Endothelial cell of umbilical vein (primary cell): ENCODE measurements around the gene WNT8B. TPM values are rescaled to one million over a fixed set of nuclear protein-coding genes. Genes with fewer than 3 reads are reported as not detected.

Source experiments
- BruUV-seq: library from RNA; stranded (reverse); fragments of 400-500 nt; replicated peaks from 2 replicates; lab custom pipeline; 2021; lab: Mats Ljungman, UMichigan
- CTCF ChIA-PET: fragments of 300-600, 350-600 bp; sonication (Branson Sonifier 250); formaldehyde crosslinking; loops from one replicate; lab custom pipeline; 2021; ENCODE audit warnings: antibody characterized with exemption, inconsistent platforms; lab: Charles Lee
- POLR2A ChIA-PET: fragments of 300-600, 350-600 bp; sonication (Branson Sonifier 250); formaldehyde crosslinking; loops from one replicate; lab custom pipeline; 2021; ENCODE audit warnings: antibody characterized with exemption, inconsistent platforms; lab: Charles Lee
- DNase-seq: peaks from one replicate; pipeline ENCODE4 v3.0.0-alpha.2; 2011; ENCODE audit warnings: low read depth, low spot score
- FAIRE-seq: peaks from 2 replicates; lab custom pipeline; 2011; peaks lifted over from hg19 to GRCh38; lab: Jason Lieb, UNC
- H2AFZ ChIP-seq: 2 replicates; pipeline ENCODE4 v1.6.0; 2012; ENCODE audit warnings: low read depth, low read length, control low read depth, inconsistent platforms
- H3K27ac ChIP-seq: 2 replicates; pipeline ENCODE4 v1.5.1; 2011; ENCODE audit warnings: low read depth, mild to moderate bottlenecking, control low read depth, low read length, moderate library complexity; ENCODE audit not compliant: insufficient read depth
- H3K27me3 ChIP-seq, 2 experiments: 2 replicates each; pipeline versions ENCODE4 v1.6.0 to v1.6.1; 2011; ENCODE audit warnings: low read length in 2 of 2, mixed read lengths in 1 of 2; ENCODE audit not compliant: control insufficient read depth in 2 of 2, insufficient read depth in 2 of 2
- H3K36me3 ChIP-seq, 2 experiments: 2 replicates in 1 of 2; 3 replicates in 1 of 2; pipeline ENCODE4 v1.5.1; 2011; ENCODE audit warnings: low read length in 2 of 2, mild to moderate bottlenecking in 1 of 2, moderate library complexity in 1 of 2; ENCODE audit not compliant: control insufficient read depth in 2 of 2, insufficient read depth in 2 of 2; ENCODE audit errors: extremely low read depth in 1 of 2
- H3K4me1 ChIP-seq: 3 replicates; pipeline ENCODE4 v1.5.1; 2011; ENCODE audit warnings: mild to moderate bottlenecking, low read length; ENCODE audit not compliant: control insufficient read depth, insufficient read depth; ENCODE audit errors: extremely low read depth
- H3K4me2 ChIP-seq: 2 replicates; pipeline ENCODE4 v1.6.1; 2011; ENCODE audit warnings: low read length, control low read depth, mixed read lengths; ENCODE audit not compliant: insufficient read depth
- H3K4me3 ChIP-seq, 3 experiments: fragments of 200-600 bp in 1 of 3; sonication (generic), shearing (Covaris generic) in 1 of 3; replicated peaks in 1 of 3; 2 replicates each; pipeline ENCODE4 v1.5.1; 2011 to 2016; ENCODE audit warnings: control low read depth in 3 of 3, low read length in 3 of 3, mild to moderate bottlenecking in 2 of 3, inconsistent platforms in 1 of 3, low read depth in 1 of 3, moderate library complexity in 1 of 3; ENCODE audit not compliant: insufficient read depth in 1 of 3
- H3K79me2 ChIP-seq: 2 replicates; pipeline ENCODE4 v1.6.0; 2012; ENCODE audit warnings: low read length, inconsistent platforms; ENCODE audit not compliant: control insufficient read depth, insufficient read depth
- H3K9ac ChIP-seq: replicated peaks from 2 replicates; pipeline ENCODE3; 2011; ENCODE audit warnings: low read length, control low read depth; ENCODE audit not compliant: insufficient read depth; ENCODE audit errors: extremely low read depth
- H3K9me1 ChIP-seq: replicated peaks from 3 replicates; pipeline ENCODE4 v1.6.0; 2011; ENCODE audit warnings: mild to moderate bottlenecking, low read length; ENCODE audit not compliant: control insufficient read depth, insufficient read depth; ENCODE audit errors: extremely low read depth
- H3K9me3 ChIP-seq: replicated peaks from 2 replicates; pipeline ENCODE4 v1.5.1; 2012; ENCODE audit warnings: low read length, inconsistent platforms; ENCODE audit not compliant: control insufficient read depth, insufficient read depth
- H4K20me1 ChIP-seq: replicated peaks from 2 replicates; pipeline ENCODE3; 2011; ENCODE audit warnings: mild to moderate bottlenecking, low read length; ENCODE audit not compliant: control insufficient read depth, insufficient read depth; ENCODE audit errors: extremely low read depth
- EZH2 ChIP-seq: IDR thresholded peaks from 2 replicates; pipeline ENCODE4 v1.6.1; 2012; ENCODE audit warnings: borderline replicate concordance, low read depth, mild to moderate bottlenecking, moderate library complexity, low read length, inconsistent platforms; ENCODE audit not compliant: severe bottlenecking
- FOS ChIP-seq: IDR thresholded peaks from 2 replicates; pipeline ENCODE4 v1.6.1; 2011; ENCODE audit warnings: mild to moderate bottlenecking, low read length, moderate library complexity, borderline replicate concordance; ENCODE audit not compliant: insufficient read depth
- GATA2 ChIP-seq: IDR thresholded peaks from 2 replicates; pipeline ENCODE4 v1.7.0; 2011; ENCODE audit warnings: low read depth, mild to moderate bottlenecking, moderate library complexity, mixed read lengths, low read length; ENCODE audit not compliant: insufficient read length, insufficient read depth
- JUN ChIP-seq: IDR thresholded peaks from 2 replicates; pipeline ENCODE4 v1.6.1; 2011; ENCODE audit warnings: borderline replicate concordance, low read depth; ENCODE audit not compliant: insufficient read length, insufficient read depth
- MYC ChIP-seq: IDR thresholded peaks from one replicate; pipeline ENCODE4 v1.6.1; 2011; ENCODE audit warnings: mild to moderate bottlenecking, low read depth, low read length
- POLR2A ChIP-seq: IDR thresholded peaks from 2 replicates; pipeline ENCODE4 v1.6.1; 2012; ENCODE audit warnings: low read depth, mild to moderate bottlenecking, control low read depth, low read length
- POLR2AphosphoS5 ChIP-seq: IDR thresholded peaks from 2 replicates; pipeline ENCODE4 v1.6.1; 2012; ENCODE audit warnings: low read depth, mild to moderate bottlenecking, control low read depth, low read length, moderate library complexity; ENCODE audit not compliant: insufficient read depth
- dilution Hi-C: fragments of 300-500 bp; cut with MboI; formaldehyde crosslinking; loops from one replicate; pipeline ENCODE4 v1.15.0; 2019; ENCODE audit warnings: low sequenced_read_pairs; ENCODE audit not compliant: extremely low pct_ligation_motif_present
- intact Hi-C: fragments of 100-400 bp; cut with micrococcal nuclease; formaldehyde crosslinking; loops from one replicate; pipeline ENCODE4 v1.10.0; 2022
- polyA plus RNA-seq, 4 experiments: library from polyadenylated mRNA; depleted of rRNA in 3 of 4; stranded (reverse) in 3 of 4; unstranded in 1 of 4; fragments of >200 nt; gene quantifications; 2 replicates each; pipeline versions ENCODE4 v1.2.1 to v1.2.3, GENCODE V29; 2011 to 2012; ENCODE audit warnings: missing spikeins in 1 of 4
- total RNA-seq: library from RNA; stranded (reverse); gene quantifications from 2 replicates; pipeline ENCODE4 v1.2.3, GENCODE V29; 2021
- TF ChIP-seq, protein P1 (sequence below): IDR thresholded peaks from 2 replicates; pipeline ENCODE4 v1.6.1; 2011; ENCODE audit not compliant: insufficient read depth, insufficient read length
- TF ChIP-seq, protein P2 (sequence below), 2 donors: IDR thresholded peaks; 1 replicate in 1 of 2; 2 replicates in 1 of 2; pipeline ENCODE4 v1.5.1; 2011; ENCODE audit warnings: low read length in 2 of 2, mild to moderate bottlenecking in 2 of 2, moderate library complexity in 2 of 2, control low read depth in 1 of 2, inconsistent platforms in 1 of 2, low read depth in 1 of 2; ENCODE audit not compliant: insufficient read depth in 1 of 2; ENCODE audit errors: extremely low read depth in 1 of 2

WNT8B gene
- total and polyA plus RNA-seq, 2 donors (not counting 3 experiments of a cell fraction or from before 2014, with no cell fraction given): not detected

DNA sequence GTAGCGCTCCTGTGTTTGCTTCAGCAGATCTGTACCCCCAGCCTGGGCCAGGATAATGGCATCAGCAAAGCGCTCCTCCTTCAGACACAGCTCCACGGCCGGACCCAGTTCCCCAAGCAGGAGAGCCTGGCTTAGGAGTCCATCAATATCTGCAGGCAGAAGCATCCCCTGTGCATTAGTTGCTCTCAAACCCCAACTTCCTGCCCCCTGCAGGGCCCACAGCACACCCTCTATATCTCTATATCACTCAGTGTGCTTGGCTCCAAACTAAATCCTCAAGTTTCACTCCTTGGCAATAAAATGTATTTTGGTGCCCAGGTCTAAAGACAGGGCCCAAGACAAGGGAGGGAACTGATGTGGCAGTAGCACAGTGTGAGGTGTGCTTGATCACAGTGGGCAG lies 35.2 kb downstream of the WNT8B start:
- Histone ChIP-seq H3K36me3 (peaks cover 0 to 8% of the 10 kb centered on the region in 2 experiments), H3K9ac (no peak overlapping the region), H3K9me3 (no peaks in the 10 kb centered on the region), H2AFZ (no peak overlapping the region), H3K27ac (no peak overlapping the region), H3K4me2 (no peak overlapping the region), H3K4me1 (no peaks in the 10 kb centered on the region), H3K4me3 (no peak overlapping the region), H3K79me2 (no peaks in the 10 kb centered on the region), H3K27me3 (no peaks in the 10 kb centered on the region), H3K9me1 (no peaks in the 10 kb centered on the region), H4K20me1 (no peaks in the 10 kb centered on the region)
- DNase-seq (no peak), FAIRE-seq (no peak)
- dilution Hi-C loops: loop anchor here (10.0 kb wide), 1 partner anchor 63 kb away; no protein-coding TSS in a partner anchor
- ChIA-PET POLR2A (no interaction called here), CTCF (interaction anchor here (0.8 to 4.3 kb wide), 4 partner anchors 11 to 21 kb away, joined by 3 to 37 read pairs (median 4); no protein-coding TSS in a partner anchor)
- intact Hi-C loops: no loop called here
- TF ChIP-seq, protein P1, sequence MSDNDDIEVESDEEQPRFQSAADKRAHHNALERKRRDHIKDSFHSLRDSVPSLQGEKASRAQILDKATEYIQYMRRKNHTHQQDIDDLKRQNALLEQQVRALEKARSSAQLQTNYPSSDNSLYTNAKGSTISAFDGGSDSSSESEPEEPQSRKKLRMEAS: no peak
- TF ChIP-seq EZH2 (no peak), JUN (no peak), POLR2AphosphoS5 (no peak), GATA2 (no peak), FOS (no peak), MYC (no peak), POLR2A (no peak)
- TF ChIP-seq, protein P2, sequence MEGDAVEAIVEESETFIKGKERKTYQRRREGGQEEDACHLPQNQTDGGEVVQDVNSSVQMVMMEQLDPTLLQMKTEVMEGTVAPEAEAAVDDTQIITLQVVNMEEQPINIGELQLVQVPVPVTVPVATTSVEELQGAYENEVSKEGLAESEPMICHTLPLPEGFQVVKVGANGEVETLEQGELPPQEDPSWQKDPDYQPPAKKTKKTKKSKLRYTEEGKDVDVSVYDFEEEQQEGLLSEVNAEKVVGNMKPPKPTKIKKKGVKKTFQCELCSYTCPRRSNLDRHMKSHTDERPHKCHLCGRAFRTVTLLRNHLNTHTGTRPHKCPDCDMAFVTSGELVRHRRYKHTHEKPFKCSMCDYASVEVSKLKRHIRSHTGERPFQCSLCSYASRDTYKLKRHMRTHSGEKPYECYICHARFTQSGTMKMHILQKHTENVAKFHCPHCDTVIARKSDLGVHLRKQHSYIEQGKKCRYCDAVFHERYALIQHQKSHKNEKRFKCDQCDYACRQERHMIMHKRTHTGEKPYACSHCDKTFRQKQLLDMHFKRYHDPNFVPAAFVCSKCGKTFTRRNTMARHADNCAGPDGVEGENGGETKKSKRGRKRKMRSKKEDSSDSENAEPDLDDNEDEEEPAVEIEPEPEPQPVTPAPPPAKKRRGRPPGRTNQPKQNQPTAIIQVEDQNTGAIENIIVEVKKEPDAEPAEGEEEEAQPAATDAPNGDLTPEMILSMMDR (IDR thresholded peaks at IDR 0.05; ENCODE audit: extremely low read depth in 1 of 2, insufficient read depth in 1 of 2, low read depth in 1 of 2, low read length in 2 of 2): no peak
- BruUV-seq: no TSS peak
